Cerebellar cortex (tissue), 1 donor: Measurements from ENCODE around the gene GRIA1.

ENCODE experiments used
- DNase-seq: peaks from one replicate; pipeline ENCODE4 v3.0.0-alpha.2; 2015; ENCODE audit warnings: low spot score

Gene GRIA1

DNA sequence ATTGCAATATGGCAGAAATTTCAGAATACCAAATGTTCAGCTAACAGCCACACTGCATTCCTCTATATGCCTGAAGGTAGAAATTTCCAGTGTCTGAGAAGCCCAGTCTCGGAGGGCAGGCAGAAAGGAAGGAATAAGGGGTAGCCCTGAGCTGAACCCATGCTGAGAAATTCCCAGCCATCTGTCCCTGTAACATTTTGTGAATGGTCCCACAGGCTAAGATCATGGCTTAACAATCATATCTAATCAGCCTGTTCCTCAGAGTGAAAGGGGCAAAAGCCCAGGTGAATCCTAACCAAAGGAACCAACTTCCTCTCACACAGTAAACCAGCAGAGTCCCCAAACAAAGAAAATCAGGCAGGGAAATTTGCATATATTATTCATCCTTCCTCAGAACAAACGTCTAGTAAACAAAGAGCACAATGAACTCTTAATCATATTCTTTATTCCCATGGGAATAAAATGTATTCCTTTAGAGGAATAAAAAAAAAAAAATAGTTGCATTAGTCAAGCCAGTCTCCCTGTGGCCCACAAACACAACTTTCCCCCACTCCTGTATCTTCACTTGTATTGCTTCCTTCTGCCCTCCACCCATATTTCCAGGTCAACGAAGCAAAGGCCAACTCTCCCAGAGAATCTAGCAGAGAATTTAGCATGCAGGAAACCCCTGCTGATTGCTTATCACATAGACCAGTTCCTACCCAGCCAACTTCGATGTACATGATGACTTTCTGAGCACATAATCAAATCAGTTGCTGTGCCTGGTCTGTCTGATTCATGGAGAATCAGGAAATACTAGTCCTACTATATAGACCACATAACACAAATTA, 290.6 kb downstream of the GRIA1 start:
- DNase-seq, result no peak

DNA sequence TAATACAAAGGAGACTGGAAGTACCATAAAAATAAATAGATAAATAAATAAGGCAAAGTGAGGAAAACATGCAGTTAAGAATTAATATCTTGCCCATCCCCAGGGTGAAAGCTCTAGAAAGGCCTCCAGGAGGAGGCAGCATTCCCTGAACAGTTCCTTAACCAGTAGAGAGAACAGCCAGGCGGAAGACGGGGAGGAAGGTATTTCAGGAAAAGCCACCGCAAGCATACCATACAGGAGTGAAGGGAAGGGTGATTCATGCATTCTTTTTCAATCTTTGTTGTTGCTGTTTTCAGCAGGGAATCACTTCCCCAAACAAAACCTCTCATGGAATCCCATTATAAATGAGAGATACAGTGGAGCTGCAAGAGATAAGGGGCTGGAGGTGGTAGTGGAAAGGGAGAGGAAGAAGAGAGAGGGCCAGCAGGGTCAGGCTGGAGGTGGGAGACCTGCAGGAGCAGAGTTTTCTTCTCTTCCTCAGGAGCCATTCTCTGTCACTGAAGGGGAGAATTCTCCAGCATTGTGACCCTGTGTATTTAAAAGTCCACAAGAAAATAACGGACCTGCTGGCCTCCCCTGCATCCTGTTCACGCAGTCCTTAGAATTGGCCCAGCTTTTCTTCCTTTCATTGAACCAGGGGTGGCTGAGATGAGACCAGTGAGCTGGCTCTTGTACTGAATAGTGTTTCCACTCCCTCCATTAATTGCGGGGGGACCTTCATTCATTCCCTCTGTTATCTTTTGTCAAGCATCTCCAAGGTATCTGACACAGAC, 292.3 kb downstream of the GRIA1 start:
- no peak for DNase-seq

DNA sequence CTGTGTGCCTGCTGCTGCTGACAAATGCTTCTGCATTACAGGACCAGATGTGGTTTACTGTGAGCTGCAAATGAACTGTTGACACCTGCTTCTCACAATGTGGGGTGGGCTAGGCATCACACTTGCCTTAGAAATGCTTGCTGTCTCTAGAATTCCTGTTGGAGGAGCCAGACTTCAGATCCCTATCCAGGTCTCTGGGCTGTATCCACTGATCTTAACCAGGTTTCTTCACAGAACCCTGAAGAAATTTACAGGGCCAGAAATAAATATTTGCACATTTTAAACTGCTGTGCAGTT, 292.8 kb downstream of the GRIA1 start:
- no peak for DNase-seq

GRCh38 chr5:153784277-153784676, 293.8 kb downstream of the GRIA1 start:
- no peak for DNase-seq

- no peak for DNase-seq
Measured at GRCh38 chr5:153791339-153791738, 300.9 kb downstream of the GRIA1 start.

- DNase-seq, result no peak
Measured at GRCh38 chr5:153792305-153792704, 301.8 kb downstream of the GRIA1 start.

DNA sequence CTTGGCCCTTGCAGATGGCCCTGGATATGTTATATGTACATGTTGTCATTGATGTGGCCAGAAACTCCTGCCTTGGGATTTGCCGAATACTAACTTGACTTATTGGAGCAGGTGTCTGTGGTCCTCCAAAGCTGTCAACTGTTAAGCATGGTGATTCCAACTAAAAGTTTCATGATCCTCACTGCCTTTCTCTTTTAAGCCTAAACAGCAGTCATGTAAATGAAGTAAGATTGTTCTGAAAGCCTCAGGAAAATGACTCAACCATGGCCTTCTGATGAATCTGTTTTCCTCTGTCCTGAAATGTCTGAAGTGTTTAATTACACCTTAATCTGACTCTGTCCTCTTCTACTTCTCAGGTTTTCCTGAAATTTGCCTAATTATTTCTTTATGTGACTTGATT, 303.2 kb downstream of the GRIA1 start:
- no peak for DNase-seq

GRCh38 chr5:153794327-153794726, 303.9 kb downstream of the GRIA1 start:
- no peak for DNase-seq

GRCh38 chr5:153796527-153796926, 306.1 kb downstream of the GRIA1 start:
- no peak for DNase-seq

DNA sequence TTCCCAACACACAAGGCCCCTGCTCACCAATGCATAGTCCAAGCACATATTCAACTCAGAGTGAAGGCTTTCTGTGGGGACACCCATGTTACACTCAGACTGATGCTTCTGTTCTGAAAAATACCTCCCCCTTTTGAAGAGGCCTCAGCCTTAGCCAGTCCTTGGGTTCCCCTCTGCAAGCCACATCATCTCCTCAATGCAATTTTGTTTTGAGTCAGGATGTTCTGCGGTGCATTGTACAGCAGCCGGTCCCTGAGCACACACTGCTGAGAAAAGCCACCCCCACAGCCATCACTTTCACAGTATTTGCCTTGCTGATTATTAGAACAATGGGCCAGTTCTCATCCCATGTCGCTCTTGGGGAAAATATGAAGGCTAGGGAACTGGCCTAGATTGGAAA, 307.0 kb downstream of the GRIA1 start:
- DNase-seq, result no peak

DNA sequence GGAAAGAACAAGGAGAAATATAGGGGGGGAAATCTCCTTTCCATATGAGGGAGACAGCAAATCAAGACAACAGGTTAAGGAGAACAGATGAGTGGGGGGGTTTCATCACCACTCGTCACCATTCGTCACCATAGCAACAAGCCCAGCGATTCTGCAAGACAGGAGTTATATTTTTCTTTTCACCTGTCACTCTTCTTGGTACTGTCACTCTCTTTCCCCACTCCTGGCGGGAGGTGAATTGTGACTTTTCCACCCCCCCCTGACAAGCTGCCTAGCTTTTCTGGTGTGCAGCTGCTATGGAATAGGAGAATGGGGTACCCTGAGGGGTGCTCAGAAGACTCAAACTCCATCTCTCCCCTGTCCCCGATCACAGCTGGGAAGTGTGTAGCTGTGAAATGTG, 308.4 kb downstream of the GRIA1 start:
- DNase-seq, result no peak

DNA sequence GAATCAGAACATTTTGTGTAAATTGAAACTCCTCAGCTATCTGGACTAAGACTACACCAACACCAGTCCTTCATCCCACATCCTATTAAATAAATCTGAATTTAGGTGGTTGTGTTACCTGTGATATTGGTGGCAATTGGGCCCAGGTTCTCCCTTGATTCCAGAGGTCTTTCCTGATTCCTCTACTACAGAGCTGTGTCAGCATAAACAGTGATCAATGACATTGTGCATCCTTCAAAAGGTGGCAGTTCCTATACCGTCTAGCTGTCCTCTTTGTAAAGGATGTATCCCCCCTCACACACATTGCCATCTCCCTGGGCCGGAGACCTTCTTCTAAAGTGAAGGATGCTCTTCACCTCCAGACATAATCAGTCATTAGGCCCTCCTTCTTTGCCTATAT, 309.0 kb downstream of the GRIA1 start:
- no peak for DNase-seq

DNA sequence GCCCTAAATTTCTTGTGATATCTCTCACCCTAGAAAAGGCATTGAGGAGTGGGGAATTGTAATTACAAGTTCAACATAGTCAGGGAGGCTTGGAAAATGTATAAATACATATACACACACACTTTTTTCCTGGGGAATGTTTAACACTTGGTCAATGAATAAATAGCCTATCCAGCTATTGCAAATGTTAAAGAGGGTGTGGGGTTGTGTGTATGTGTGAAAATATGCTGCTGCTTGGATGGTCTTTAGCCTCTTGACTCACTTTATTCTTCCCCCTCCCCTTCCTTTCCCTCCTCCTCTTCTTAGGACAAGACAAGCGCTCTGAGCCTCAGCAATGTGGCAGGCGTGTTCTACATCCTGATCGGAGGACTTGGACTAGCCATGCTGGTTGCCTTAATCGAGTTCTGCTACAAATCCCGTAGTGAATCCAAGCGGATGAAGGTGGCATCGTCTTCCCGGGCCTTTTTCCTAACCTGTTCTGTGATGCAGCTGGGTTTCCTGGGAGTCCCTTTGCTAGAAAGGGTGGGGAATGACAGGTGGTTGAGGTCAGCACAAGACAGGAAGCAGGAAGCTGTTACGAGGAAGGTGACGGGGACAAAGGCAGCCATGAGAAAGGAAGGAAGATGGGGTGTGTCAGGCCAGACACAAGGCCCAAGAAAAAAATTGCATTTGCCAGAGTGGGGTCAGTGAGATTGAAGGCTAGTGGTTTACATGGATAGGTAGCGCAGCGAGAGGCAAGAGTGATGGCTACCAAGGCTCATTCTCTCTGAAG, 311.8 kb downstream of the GRIA1 start:
- no peak for DNase-seq

DNA sequence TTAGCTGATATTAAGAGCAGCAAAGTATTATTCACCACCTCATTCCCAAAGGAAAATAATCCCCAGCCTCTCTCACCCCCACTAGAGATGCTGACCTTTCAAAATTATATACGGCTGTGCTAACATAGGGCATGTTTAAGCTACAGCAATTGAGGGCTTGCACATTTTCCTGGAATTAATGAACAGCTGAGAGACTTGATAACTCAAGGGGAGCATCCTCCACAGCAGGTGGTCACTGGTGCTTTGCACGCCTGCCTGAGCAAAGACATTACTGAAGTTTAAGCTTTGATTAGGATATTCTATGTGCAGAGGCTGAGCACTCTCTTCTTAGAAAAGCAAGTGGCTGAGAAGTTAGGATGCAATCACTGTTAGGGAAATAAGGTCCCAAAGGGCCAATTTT, 317.3 kb downstream of the GRIA1 start:
- DNase-seq, result no peak

DNA sequence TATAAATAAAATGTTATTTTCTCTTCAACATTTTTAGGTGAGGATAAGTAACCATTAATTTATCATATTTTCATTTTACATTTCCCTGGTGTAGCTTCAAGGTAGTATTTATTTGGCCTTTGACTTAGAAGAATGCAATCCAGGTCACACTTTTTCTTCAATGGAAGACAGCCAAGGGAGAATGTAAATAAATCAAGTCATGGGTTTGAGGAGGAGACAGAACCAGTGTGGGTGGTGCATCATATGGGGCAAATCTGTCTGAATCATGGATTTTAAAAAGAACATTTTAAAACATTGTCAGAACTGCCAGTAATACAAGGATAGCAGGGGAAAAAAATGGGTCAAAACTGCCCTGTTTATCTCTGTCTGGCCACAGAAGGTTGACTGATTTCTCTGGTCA, 318.7 kb downstream of the GRIA1 start:
- DNase-seq, result no peak

DNA sequence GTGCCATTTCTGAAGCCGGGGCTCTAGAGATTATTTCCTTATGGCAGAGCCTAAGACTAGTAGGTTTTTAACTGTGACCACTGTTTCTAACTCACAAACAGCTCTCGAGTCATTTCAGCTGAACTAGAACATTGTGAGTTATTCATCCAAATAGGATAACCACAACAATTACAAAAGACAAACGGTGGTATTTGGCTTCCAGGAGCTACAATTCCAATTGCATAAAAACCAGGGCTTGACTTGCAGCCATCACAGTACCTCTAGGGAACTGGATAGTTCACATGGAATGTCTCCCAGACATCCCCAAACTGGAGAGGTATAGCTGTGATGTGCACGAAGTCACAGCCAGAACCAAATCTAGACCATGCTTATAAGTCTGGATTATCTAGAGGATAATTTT, 323.4 kb downstream of the GRIA1 start:
- DNase-seq, result no peak

- no peak for DNase-seq
Measured at GRCh38 chr5:153816870-153817269, 326.4 kb downstream of the GRIA1 start.

DNA sequence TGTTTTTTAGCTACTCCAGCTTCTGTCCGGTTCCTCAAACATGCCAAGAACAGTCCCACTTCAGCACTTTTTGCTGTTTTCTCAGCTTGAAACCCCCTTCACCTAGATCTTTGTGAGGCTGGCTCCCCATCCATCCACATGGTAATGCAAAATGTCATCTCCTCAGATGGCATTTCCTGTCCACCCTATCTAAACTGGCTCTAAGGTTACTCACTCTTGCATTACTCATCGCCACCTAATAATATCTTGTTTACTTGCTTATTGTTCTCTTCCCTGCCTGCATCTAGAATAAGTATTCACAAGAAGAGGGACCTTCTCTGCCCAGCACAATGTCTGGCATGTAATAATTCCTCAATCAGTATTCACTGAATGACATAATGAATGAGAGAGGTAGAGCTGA, 328.2 kb downstream of the GRIA1 start:
- DNase-seq, result no peak

DNA sequence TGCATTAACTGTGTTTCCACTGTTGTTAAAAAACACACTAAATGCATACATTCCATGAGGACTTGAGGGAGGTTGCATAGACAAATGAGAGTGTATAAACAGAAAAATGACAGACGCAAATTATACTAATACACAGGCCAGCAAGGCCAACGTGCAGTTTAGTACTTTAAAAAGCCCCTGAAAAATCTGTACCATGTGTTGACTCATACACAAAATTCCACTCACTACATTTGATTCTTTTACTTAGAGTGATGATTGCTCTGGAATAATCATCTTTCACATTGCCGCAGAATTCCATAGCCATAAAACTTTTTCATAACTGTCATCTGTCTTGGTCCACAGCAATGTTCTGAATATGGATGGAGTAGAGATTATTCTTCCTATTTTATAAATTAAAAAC, 332.6 kb downstream of the GRIA1 start:
- no peak for DNase-seq

- DNase-seq, result no peak
Measured at GRCh38 chr5:153824909-153825308, 334.4 kb downstream of the GRIA1 start.

- peak; percentile 18 for DNase-seq
Measured at GRCh38 chr5:153827397-153827796, 336.9 kb downstream of the GRIA1 start.

GRCh38 chr5:153829510-153830065, 339.1 kb downstream of the GRIA1 start:
- no peak for DNase-seq

- DNase-seq, result peak; percentile 10
Measured at GRCh38 chr5:153831973-153832372, 341.5 kb downstream of the GRIA1 start.
